HG03025 (cell line): ENCODE data around the gene BAX.

Source experiments
- ATAC-seq: cut with Tn5 transposase; IDR thresholded peaks from one replicate; pipeline ENCODE4 v1.9.1; 2021; ENCODE audit warnings: mild to moderate bottlenecking, moderate library complexity; ENCODE audit not compliant: unreplicated experiment, low FRiP score

Gene BAX

DNA sequence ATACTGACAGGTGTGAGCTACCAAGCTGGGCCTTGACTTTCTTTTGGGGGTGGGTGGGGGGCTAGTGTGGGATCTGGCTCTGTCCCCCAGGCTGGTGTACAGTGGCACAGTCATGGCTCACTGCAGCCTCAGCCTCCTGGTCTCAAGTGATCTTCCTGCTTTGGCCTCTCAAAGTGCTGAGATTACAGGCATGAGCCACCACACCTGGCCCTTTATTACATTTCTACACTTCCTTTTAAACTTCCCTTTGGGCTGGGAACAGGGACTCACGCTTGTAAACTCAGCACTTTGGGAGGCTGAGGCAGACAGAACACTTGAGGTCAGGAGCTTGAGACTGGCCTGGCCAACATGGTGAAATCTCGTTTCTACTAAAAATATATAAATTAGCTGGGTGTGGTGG is 22.4 kb downstream of the BAX start:
- no peak for ATAC-seq

DNA sequence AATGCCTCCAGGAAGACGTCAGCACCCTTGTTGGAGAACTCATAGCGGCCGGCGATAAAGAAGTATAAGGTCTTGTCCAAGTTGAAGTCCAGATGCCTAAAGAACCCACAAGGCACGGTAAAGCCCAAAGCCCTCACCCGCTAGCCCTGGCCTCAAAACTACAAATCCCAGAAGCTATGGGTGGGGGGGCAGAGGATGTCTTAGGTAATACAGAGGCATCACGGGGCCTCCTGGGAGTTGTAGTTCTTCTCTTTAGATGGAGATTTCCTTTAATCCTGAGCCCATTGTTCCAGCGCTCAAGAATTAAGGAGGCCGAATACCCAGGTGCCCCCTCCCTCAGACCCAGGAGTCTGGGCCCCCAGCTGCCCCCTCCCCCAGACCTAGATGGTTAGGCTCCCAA is 27.6 kb downstream of the BAX start:
- ATAC-seq, result no peak

DNA sequence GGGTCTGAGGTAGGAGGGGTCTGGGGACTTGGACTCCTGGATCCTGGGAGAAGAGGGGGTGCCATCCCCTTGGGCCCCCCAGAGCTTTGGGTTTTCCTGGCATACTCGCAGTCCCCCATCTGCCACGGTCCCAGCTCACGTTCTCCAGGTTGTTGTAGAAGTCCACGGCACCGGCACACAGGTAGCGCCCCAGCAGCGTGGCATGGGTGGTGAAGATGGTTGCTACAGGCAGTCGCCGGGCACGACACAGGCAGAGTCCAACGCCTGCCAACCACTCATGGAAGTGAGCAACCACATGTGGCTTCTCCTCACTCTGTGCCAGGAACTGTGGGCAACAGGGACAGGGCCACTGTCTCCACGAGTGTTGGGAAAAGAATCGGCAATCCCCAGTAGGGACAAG is 31.0 kb downstream of the BAX start:
- no peak for ATAC-seq

DNA sequence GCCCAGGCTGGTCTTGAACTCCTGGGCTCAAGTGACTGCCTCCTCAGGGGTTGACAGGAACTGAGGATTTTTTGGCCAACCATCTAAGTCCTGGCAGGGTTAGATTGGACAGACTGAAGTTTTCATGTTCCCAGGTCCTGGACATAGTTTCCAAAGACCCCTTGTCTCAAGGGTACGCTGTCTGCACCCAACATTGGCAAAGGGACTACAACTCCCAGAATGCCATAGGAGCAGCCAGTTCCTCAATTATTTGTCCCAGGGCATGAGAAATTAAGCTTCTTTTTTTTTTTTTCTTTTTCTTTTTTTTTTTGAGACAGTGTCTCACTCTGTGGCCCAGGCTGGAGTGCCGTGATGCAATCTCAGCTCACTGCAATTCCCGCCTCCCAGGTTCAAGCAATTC is 31.5 kb downstream of the BAX start:
- ATAC-seq, result no peak

DNA sequence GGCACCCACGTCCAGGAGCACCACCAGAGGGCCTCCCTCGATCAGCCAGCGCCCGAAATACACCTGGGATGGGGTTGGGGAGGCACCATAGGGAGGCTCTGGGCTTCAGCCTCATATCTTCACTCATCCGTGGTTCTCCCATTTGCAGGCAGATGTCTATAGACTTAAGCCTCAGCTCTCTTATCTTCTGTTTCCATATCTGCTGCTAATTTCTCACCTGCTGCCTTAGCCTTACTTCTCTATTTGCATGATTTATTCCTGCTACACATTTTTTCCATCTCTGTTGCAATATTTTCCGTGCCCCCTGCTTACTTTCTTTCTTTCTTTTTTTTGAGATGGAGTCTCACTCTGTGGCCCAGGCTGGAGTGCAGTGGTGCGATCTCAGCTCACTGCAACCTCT is 32.6 kb downstream of the BAX start:
- no peak for ATAC-seq

DNA sequence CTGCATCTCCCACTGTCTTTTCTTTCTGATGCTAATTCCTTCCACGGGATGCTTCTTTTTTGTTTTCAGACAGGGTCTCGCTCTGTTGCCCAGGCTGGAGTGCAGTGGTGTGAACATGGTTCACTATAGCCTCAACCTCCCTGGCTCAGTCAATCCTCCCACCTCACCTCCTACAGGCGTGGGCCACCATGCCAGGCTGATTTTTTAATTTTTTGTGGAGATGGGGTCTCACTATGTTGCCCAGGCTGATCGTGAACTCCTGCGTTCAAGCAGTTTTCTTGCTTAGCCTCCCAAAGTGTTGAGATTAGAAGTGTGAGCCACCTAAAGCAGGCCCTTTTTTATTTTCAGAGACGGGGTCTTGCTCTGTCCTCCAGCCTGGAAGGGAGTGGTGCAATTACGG is 33.6 kb downstream of the BAX start:
- ATAC-seq, result no peak

DNA sequence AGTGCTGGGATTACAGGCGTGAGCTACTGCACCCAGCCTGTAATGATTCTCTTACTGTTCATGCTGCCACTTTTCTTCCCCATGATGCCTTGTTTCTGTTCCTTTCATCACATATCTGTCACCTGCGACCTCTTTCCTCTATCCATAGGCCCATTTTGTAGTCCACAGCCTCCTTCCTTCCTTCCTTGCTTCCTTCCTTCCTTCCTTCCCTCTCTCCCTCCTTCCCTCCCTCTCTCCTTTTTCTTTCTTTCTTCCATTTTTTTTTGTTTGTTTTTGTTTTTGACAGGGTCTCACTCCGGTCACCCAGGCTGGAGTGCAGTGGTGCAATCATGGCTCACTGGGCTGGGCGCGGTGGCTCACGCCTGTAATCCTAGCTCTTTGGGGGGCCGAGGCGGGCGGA is 34.2 kb downstream of the BAX start:
- no peak for ATAC-seq

DNA sequence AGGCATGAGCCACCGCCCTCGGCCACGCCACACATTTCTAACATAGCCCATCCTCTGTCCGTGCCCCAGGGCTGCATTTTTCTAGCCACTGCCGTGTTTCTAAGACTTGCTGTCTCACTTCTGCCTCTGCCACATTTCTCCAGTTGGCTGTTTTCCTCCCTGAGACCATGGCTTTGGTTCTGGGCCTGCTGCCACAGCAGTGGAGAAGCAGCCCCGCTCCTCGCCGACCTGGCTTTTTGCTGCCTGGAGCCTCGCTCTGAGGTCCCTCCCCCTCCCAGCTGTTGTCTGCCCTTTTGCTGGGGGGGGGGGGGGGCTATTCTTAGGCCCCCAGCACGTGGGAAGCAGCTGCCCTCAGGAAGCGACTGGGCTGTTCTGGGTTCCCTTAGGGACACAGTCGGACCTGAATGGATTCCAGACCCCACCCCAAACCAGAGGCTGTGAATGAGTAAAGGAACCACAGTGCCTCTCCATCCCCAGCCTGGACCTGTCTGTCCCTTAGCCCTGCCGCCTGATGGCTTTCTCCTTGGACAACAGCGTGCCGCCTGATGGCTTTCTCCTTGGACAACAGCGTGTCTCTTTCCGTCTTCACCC is 35.1 kb downstream of the BAX start:
- no peak for ATAC-seq

DNA sequence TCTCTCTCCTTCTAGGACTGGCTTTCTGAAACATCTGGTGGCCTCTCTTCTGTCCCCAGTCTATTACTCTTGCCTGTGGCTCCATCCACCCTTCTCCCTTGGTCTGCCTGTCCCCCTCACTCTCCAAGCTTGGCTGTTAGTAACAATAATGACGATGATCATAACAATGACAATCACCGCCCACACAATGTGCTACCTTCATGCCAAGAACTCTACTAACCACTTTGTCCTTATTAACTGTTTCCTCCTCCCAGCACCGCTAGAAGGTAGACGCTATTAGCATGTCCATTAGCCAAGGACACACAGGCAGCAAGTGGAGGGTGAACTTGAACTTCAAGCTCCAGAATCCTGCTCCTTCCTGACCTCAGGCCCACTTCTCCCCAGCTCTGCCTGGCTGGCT is 35.7 kb downstream of the BAX start:
- no peak for ATAC-seq

DNA sequence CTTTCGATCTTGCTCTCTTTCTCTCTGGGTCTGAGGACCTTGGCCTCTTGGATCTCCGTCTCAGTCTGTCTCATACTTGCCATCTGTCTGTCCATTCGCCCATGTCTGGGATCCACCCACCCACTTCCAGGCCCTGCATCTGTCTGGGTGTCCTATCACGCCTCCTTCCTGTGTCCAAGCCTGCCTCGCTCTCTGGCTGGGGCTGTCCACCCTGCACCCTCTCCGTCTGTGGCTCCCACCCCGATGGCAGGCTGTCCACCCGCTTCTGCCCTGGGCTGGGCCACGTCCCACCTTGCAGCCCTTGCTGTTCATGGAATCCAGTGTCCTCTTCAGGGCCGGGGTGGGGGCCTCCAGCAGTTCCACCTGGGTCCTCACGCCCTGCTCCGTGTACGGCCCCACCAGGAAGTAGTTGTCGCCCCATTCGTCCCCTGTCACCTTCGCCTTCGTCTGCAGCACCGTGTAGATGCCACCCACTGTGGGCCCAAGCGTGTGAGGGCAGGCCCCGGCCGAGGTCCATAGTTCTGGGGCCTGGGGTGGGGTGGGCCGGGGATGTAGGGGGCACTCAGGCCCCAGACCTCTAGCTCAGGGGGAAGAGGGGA is 36.4 kb downstream of the BAX start:
- no peak for ATAC-seq

DNA sequence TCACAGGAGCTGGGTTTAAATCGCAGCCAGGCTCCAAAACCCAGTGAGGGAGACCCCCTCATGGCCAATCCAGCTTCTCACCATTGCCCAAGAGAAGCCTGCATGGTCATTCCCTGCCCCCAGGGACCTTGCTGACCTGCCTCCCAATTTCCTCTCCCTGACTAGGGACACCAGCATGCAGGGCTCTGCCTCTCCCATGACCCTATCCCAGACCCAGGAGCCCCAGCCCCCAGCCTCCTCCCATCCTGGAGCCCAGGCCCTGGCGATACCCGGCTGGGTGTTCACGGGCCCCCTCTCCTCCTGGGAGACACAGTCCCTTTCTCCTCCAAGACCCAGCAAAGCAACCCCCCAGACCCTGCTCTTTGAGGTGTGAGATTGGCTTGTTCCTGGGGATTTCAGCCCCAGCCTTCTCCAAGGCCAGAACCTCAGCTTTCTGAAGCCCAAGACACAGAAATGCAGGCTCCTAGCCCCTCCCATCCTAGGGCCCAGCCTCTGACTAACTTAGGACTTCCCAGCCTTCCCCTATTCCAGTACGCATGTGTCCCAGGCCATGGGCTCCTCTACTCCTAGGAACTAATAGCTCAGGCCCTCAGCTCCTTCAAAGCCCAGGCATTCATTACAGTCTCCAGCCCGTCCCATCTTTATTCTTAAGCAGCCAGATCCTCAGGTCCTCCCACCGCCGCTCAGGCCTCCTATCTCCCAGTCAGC is 37.4 kb downstream of the BAX start:
- ATAC-seq, result no peak

DNA sequence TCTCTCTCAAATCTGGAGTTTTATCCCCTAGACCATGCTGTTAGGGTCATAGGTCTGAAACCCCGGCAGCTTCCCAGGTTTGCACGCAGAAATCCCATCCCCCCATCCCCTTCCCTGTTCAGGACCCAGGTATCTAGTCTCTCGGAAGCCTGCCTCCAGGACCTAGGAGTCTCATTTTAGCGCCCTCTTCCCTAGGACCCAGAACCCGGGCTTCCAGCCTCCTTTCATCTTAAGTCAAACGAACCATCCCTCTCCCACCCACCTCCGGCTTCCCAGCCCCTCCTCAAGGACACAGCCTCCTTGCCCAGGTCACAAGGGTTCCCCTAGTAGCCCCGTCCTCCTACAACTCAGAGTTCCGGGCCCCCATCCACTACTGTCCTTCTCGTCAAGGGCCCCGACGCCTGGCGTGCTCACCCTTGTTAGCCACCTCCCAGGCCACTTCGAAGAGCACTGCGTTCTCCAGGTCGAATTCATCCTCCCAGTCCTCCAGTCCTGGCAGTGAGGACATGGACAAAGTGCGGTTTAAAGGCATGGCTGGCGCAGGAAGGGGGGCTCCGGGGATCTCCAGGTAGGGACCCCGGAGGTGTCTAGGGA is 38.0 kb downstream of the BAX start:
- peak; percentile 1 for ATAC-seq

DNA sequence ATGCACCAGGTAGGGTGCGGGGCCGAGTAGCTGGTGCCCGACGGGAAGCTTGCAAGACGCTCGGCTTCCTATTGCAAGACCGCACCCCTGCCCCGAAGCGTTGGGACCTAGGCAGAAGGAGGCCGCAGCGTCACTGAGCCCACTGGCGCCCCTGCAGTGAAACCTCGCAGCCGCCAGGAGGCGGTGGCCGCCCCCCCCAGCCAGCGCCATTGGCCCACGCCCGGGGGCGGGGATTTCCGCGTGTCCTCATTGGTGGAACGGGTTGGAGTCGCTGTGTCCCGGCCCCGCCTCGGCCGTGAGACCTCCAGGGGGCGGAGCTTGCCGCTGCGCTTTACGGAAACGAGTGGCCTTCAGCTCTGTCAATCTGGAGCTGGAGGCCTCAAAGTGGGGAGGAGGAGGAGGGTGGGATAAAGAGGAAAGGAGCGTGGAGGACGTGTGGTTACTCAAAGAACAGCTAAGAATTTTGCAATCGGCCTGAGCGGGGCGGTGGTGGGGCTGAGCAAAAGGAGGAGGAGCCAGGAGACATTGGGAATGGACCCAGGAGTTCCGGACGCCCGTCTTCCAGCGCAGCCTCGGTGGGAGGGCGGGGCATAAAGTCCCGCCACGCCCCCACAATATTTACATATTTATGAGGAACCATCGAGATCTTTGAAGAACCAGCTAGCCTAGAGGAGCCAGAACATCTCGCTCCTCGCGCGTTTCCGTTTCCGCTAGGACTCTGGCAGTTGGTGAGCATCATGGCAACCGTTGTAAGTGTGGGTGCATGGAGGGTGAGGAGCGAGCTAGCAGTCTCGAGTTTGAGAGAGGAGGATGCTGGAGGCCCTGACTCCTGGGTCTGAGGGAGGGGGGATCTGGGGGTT is 38.7 kb downstream of the BAX start, which contains the start of the genes GYS1 and RUVBL2:
Gene GYS1, minus strand, starts transcription at position 135 of the 860 bp plus-strand sequence. CDS start 197 bp downstream, outside the sequence.
Gene RUVBL2, plus strand, starts transcription at position 713 of the 860 bp plus-strand sequence. Its CDS starts 25 bp downstream, at position 738.
- peak; percentile 77 for ATAC-seq

DNA sequence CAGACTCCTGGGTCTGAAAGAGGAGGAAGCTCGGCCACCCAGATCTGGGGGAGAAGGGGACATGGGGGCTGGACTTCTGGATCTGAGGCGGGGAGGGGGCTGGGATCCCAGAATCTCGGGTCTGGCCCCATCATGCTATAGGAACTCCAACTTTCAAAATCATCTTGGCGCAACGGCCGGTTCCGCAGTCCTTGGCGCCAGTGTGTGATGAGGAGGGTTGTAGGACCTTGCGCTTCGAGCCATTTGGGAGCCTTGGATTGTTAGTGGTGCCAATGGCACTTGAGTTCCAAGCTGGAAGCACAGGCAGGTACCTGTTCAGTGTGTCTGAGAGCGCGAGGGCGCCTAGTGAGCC is 39.3 kb downstream of the BAX start:
- no peak for ATAC-seq

DNA sequence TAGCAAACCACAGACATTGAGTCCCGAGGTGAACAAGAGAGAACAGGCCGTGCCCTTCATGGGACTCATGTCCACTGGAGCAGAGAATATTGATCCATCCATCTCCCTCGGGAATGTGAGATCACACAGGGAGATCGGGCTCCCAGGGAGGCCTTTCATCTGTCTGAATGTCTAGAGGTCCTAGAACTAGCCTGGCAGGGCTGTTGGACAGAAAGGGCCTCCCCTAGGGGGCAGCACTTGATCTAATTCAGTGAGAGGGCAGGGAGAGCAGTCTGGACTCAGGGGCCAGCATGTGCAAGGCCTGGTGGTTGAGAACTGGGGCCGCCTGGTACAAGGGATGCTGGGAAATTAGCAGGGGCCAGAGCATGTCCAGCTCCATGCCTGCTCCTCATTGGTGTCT is 43.3 kb downstream of the BAX start:
- no peak for ATAC-seq

DNA sequence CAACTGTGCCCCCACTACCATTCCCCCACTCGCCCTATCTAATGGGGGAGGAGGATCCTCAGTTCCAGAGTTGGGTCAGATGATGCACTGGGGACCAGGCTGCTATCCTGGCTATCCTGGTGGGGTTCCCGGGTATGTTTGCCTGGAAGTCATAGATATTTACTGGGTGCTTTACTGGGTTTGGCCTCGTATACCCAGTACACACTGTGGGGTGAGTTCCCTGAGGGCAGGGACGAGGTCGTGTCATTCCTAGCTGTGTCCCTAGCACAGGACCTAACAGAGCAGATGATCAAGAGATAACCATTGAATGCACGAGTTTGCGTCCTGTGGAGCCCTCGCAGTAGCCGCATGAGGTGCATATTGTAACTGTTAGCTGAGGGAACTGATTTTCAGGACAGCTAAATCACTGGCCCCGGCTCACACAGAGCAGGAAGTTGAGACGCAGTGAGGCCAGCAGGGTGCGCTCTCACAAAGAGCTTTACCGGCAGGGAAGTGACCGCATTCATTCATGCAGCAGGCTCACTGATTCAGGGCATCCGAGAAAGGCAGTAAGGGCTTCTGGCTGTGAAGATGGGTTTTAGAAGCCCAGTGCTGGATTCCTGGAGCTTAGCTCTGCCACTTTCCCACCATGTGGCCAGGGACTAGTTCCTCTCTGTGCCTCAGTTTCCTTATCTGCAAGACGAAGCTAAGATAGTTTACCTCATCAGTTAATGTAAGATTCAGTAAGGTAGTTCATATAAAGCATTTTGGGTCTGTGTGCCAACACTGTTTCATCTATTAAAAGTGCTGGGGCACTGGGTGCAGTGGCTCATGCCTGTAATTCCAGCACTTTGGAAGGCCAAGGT is 45.0 kb downstream of the BAX start:
- ATAC-seq, result no peak

DNA sequence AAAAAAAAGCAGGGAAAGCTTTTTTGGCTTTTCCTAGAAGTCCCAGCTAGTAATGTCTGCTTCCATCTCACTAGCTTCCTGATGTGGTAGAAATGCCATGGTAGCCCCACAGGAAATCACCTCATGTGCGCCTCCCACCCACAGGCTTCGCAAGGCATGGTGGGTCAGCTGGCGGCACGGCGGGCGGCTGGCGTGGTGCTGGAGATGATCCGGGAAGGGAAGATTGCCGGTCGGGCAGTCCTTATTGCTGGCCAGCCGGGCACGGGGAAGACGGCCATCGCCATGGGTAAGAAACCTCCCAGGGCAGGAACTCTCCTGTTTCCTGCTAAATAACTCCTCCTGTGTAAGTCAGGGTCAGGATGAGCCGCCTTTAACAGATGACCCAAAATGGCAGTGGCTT is 49.5 kb downstream of the BAX start:
- ATAC-seq, result no peak

DNA sequence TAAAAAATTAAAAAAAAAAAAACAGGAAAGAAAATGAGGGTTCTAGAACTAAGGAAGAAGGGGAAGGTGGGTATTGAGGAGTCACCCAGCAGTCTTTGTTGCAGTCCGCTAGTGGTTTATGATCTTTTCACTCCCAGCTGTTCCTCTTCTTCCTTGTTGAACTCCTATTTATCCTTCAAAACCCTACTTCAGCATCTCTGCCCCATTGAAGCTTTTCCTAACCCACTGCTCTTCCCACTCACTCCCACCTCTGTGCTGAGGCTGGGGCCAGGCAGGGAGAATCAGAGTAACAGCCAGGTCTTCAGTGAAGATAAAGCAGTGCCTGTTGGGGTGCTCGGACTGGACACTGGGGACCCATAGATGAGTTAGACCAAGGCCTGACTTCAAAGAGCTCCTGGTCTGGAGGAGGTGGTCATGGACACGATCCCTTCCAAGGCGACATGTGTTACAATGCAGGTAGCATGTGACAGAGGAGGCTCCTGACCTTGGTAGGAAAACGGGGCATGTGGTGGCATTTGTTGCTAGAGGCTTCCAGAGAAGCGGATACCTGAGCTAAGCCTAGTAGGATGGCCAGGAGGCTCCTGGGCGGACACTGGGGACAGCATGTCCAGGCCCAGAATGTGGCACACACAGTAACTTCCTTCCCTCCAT is 50.4 kb downstream of the BAX start:
- no peak for ATAC-seq

DNA sequence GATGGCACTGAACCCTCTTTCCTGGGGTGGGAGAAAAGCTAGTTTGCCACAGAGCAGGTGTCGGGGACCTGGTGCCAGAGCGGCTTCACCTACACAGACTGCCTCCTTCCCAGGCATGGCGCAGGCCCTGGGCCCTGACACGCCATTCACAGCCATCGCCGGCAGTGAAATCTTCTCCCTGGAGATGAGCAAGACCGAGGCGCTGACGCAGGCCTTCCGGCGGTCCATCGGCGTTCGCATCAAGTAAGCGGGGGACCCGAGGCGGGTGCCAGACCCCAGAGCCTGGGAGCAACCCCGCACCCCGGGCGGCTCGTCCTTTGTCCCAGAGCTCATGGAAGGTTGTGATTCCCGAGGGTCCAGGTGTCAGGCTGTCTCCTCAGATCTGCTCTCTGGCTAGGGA is 52.2 kb downstream of the BAX start:
- ATAC-seq, result no peak
